ENCODE results near the gene EIF3I.

EIF3I gene

DNA sequence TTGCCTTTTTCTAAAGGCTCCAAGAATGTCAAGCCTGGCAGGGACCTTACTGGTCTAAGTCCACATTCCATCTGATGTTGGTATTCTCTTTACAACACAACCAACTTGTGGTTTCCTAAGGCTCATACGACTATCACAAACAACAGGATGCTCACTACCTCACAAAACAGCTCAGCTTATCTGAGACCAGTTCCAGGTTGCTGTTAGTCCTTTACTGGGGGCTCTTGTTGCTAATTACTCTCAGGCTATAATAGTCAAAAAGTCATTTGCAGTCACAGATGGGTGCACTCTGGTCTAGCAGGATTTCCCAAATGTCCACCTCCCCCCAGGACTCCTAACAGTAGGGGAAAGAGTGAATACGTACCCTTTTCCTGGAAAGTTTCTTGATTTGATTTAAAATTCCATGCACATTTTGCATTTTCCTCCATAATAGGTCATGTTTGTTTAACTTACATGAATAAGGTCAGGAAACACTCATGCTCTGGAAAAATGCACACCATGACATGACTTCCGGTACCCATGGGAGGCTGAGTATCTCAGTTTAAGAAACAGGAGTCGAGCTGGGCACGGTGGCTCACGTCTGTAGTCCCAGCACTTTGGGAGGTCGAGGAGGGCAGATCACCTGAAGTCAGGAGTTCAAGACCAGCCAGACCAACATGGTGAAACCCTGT, 44.8 kb downstream of the EIF3I start:
- DNase-seq, result no peak

DNA sequence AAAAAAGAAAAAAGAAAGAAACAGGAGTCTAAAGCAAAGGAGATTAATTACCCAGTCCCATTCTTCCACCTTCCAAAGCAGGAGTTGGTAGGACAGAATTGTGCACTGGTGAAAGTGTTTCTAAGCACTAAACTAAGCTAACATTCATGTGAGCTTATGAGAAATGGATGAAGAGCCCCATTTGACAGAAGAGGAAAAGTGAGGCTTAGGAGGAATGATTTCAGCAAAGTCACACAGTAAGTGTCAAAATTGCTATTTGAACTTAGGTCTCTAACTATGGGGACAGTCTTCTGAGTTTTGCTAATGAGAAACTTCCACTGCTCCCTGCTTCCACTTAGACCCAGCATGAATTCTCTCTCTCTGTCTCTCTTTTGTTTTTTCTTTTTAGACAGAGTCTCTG, 47.5 kb downstream of the EIF3I start:
- DNase-seq, result no peak

DNA sequence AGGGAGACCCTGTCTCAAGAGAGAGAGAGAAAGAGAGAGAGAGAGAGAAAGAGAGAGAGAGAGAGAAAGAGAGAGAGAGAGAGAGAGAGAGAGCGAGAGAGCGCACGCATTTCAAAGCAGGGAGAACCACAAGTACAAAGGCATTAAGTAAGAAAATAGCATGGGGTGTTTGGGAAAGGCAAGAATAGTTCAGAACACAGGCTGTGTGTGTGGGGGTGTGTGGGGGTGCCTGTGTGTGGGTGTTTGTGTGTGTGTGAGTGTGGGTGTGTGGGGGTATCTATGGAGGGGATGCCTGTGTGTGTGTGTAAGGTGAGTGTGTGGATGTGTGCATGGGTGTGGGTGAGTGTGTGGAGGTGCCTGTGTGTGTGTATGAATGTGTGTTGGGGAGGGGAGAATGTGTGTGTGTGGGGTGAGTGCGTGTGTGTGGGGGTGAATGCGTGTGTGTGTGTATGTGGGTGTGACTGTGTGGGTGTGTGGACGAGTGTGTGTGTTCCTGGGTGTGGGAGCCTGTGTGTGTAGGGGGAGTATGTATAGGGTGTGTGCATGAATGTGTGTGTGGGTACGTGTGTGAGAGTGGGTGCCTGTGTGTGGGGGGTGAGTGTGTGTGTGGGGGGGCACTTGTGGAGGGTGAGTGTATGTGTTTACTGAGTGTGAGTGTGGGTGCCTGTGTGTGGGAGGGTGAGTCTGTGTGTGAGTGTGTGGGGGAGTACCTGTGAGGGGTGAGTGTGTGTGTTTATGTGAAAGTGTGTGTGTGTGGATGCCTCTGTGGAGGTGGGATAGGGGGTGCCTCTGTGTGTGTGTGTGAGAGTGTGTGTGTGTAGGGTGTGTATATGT, 50.6 kb downstream of the EIF3I start:
- peak; percentile 62 for DNase-seq

DNA sequence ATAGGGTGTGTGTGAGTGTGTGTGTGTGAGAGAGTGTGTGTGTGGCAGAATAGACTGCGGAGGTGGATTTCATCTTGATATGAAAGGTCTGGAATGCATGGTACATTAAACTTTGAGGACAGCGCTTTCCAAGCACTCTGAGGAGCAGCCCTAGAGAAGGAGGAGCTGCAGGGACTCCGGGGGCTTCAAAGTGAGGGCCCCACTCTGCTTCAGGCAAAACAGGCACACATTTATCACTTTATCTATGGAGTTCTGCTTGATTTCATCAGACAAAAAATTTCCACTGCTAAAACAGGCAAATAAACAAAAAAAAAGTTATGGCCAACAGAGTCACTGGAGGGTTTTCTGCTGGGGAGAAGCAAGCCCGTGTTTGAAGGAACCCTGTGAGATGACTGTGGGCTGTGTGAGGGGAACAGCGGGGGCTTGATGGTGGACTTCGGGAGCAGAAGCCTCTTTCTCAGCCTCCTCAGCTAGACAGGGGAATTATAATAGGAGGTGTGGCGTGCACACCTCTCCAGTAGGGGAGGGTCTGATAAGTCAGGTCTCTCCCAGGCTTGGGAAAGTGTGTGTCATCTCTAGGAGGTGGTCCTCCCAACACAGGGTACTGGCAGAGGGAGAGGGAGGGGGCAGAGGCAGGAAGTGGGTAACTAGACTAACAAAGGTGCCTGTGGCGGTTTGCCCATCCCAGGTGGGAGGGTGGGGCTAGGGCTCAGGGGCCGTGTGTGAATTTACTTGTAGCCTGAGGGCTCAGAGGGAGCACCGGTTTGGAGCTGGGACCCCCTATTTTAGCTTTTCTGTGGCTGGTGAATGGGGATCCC, 51.4 kb downstream of the EIF3I start:
- peak; percentile 92 for DNase-seq

DNA sequence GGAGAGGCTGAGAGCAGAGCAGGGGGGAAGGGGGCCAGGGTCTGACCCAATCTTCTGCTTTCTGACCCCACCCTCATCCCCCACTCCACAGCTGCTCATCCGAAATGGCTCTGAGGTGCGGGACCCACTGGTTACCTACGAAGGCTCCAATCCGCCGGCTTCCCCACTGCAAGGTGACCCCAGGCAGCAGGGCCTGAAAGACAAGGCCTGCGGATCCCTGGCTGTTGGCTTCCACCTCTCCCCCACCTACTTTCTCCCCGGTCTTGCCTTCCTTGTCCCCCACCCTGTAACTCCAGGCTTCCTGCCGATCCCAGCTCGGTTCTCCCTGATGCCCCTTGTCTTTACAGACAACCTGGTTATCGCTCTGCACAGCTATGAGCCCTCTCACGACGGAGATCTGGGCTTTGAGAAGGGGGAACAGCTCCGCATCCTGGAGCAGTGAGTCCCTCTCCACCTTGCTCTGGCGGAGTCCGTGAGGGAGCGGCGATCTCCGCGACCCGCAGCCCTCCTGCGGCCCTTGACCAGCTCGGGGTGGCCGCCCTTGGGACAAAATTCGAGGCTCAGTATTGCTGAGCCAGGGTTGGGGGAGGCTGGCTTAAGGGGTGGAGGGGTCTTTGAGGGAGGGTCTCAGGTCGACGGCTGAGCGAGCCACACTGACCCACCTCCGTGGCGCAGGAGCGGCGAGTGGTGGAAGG, 52.6 kb downstream of the EIF3I start:
- DNase-seq, result no peak

DNA sequence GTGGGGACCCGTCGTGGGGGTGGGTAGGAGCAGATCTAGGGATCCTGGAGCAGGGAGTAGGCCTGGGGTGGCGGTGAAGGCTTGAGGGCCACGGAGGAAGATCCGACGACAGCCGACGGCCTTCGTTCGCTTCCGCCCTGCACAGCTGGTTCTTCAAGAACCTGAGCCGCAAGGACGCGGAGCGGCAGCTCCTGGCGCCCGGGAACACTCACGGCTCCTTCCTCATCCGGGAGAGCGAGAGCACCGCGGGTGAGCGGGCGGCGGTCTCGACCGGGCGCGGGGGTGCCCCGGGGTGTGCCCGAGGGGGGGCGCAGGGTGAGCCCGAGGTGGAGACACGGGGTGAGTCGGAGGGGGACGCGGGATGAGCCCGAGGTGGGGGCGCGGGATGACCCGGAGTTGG, 53.2 kb downstream of the EIF3I start:
- DNase-seq, result no peak

DNA sequence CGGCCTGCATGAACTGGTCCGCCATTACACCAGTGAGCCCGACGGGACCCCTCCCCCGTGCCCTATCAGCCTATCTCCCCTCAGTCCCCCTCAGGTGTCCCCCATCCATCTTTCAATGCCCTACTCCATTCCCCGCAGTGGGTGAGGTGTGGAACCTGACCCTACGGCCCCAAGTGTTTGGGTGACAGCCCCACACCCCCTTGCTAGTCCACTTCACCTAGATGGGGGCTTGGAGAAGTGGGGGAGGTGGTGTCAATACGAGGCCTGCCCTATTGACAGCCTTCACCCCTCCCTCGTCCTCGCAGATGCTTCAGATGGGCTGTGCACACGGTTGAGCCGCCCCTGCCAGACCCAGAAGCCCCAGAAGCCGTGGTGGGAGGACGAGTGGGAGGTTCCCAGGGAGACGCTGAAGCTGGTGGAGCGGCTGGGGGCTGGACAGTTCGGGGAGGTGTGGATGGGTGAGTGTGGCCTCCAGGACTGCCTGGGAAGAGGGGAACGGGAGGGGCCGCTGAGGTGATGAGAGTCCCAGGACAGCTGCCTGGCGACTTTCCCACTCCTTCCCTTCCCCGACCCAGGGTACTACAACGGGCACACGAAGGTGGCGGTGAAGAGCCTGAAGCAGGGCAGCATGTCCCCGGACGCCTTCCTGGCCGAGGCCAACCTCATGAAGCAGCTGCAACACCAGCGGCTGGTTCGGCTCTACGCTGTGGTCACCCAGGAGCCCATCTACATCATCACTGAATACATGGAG, 54.0 kb downstream of the EIF3I start:
- no peak for DNase-seq
